ENCODE measurements around the gene TMIE.
A peak's percentile ranks its signal among the peaks of the same experiment; 100 is the strongest.

The TMIE gene

GRCh38 chr3:46706771-46707582, 5.8 kb downstream of the TMIE start:
- no peak overlapping the region for H3K27ac ChIP-seq
- DNase-seq: no peak
- TF ChIP-seq CTCF (IDR thresholded peaks at IDR 0.05; ENCODE audit: low read depth, low read length): 0 out of 2 replicates have a peak, but pooled peaks have one; percentile 10
- H3K27me3 ChIP-seq (ENCODE audit: insufficient read depth, low read depth, severe bottlenecking): no peaks in the 10 kb centered on the region
- H3K36me3 ChIP-seq: no peaks in the 10 kb centered on the region
- no peak overlapping the region for H3K4me3 ChIP-seq (ENCODE audit: low read depth, low read length)
- no peaks in the 10 kb centered on the region for H3K9me3 ChIP-seq (ENCODE audit: severe bottlenecking)

- Histone ChIP-seq H3K4me3 (ENCODE audit: low read depth, low read length) (no peak overlapping the region), H3K9me3 (ENCODE audit: severe bottlenecking) (no peaks in the 10 kb centered on the region), H3K27ac (no peak overlapping the region), H3K27me3 (ENCODE audit: insufficient read depth, low read depth, severe bottlenecking) (no peaks in the 10 kb centered on the region), H3K36me3 (no peaks in the 10 kb centered on the region)
- DNase-seq: no peak
- no peak for TF ChIP-seq CTCF (IDR thresholded peaks at IDR 0.05; ENCODE audit: low read depth, low read length)
Observed at GRCh38 chr3:46707601-46708011, 6.4 kb downstream of the TMIE start.

GRCh38 chr3:46708401-46709156, 7.4 kb downstream of the TMIE start:
- Histone ChIP-seq H3K4me3 (ENCODE audit: low read depth, low read length) (no peak overlapping the region), H3K27ac (no peak overlapping the region)
- DNase-seq: no peak

GRCh38 chr3:46709157-46709654, 8.0 kb downstream of the TMIE start:
- TF ChIP-seq CTCF (IDR thresholded peaks at IDR 0.05; ENCODE audit: low read depth, low read length): no peak
- H3K27ac ChIP-seq: no peak overlapping the region
- no peaks in the 10 kb centered on the region for H3K27me3 ChIP-seq (ENCODE audit: insufficient read depth, low read depth, severe bottlenecking)
- no peaks in the 10 kb centered on the region for H3K9me3 ChIP-seq (ENCODE audit: severe bottlenecking)
- no peaks in the 10 kb centered on the region for H3K36me3 ChIP-seq
- no peak overlapping the region for H3K4me3 ChIP-seq (ENCODE audit: low read depth, low read length)
- no peak for DNase-seq

More at GRCh38 chr3:46708401-46709156, 7.4 kb downstream of the TMIE start:
- Histone ChIP-seq H3K27me3 (ENCODE audit: insufficient read depth, low read depth, severe bottlenecking) (no peaks in the 10 kb centered on the region), H3K9me3 (ENCODE audit: severe bottlenecking) (no peaks in the 10 kb centered on the region), H3K36me3 (no peaks in the 10 kb centered on the region)
- TF ChIP-seq CTCF (IDR thresholded peaks at IDR 0.05; ENCODE audit: low read depth, low read length): no peak

- no peak for DNase-seq
- no peak for TF ChIP-seq CTCF (IDR thresholded peaks at IDR 0.05; ENCODE audit: low read depth, low read length)
- Histone ChIP-seq H3K4me3 (ENCODE audit: low read depth, low read length) (no peak overlapping the region), H3K36me3 (no peaks in the 10 kb centered on the region), H3K27ac (no peak overlapping the region), H3K9me3 (ENCODE audit: severe bottlenecking) (no peaks in the 10 kb centered on the region), H3K27me3 (ENCODE audit: insufficient read depth, low read depth, severe bottlenecking) (no peaks in the 10 kb centered on the region)
Observed at GRCh38 chr3:46709721-46710120, 8.5 kb downstream of the TMIE start.
